Astrocyte (in vitro differentiated cells and primary cell): ENCODE data around the gene MYO1B. TPM values are rescaled to one million over a fixed set of nuclear protein-coding genes. Genes with fewer than 3 reads are reported as not detected.

Experiments
- DNase-seq: peaks from one replicate; pipeline ENCODE4 v3.0.0-alpha.2; 2010; ENCODE audit warnings: low read depth
- FAIRE-seq: peaks from 2 replicates; lab custom pipeline; 2011; peaks lifted over from hg19 to GRCh38; lab: Jason Lieb, UNC
- H2AFZ ChIP-seq: 2 replicates; pipeline ENCODE4 v1.6.0; 2012; ENCODE audit warnings: low read depth, low read length, inconsistent platforms
- H3K27ac ChIP-seq: 2 replicates; pipeline ENCODE4 v1.5.1; 2011; ENCODE audit warnings: low read depth, low read length, inconsistent platforms
- H3K27me3 ChIP-seq: 2 replicates; pipeline ENCODE4 v1.6.0; 2011; ENCODE audit warnings: low read length, inconsistent platforms; ENCODE audit not compliant: insufficient read depth
- H3K36me3 ChIP-seq: 2 replicates; pipeline ENCODE4 v1.5.1; 2011; ENCODE audit warnings: low read length, inconsistent platforms; ENCODE audit not compliant: insufficient read depth
- H3K4me1 ChIP-seq: 2 replicates; pipeline ENCODE4 v1.5.1; 2011; ENCODE audit warnings: low read length, inconsistent platforms; ENCODE audit not compliant: insufficient read depth
- H3K4me2 ChIP-seq: 2 replicates; pipeline ENCODE4 v1.6.0; 2012; ENCODE audit warnings: low read length, inconsistent platforms
- H3K4me3 ChIP-seq: 2 replicates; pipeline ENCODE4 v1.5.1; 2011; ENCODE audit warnings: low read depth, mild to moderate bottlenecking, low read length, inconsistent platforms; ENCODE audit not compliant: insufficient read depth
- H3K79me2 ChIP-seq: 2 replicates; pipeline ENCODE4 v1.6.0; 2012; ENCODE audit warnings: mild to moderate bottlenecking, low read length, inconsistent platforms; ENCODE audit not compliant: insufficient read depth
- H3K9ac ChIP-seq: 2 replicates; pipeline ENCODE4 v1.6.0; 2012; ENCODE audit warnings: mild to moderate bottlenecking, low read length, inconsistent platforms
- H3K9me3 ChIP-seq: 2 replicates; pipeline ENCODE4 v1.5.1; 2012; ENCODE audit warnings: low read depth, mild to moderate bottlenecking, low read length, inconsistent platforms; ENCODE audit not compliant: insufficient read depth
- H4K20me1 ChIP-seq: 2 replicates; pipeline ENCODE4 v1.6.0; 2012; ENCODE audit warnings: low read length, inconsistent platforms; ENCODE audit not compliant: insufficient read depth
- H3K27ac Mint-ChIP-seq: one replicate; pipeline ENCODE4 v1.8.0; 2021; ENCODE audit warnings: mild to moderate bottlenecking, mixed read lengths; ENCODE audit not compliant: unreplicated experiment
- H3K27me3 Mint-ChIP-seq: one replicate; pipeline ENCODE4 v1.8.0; 2021; ENCODE audit warnings: low read depth, mixed read lengths; ENCODE audit not compliant: unreplicated experiment
- H3K36me3 Mint-ChIP-seq: one replicate; pipeline ENCODE4 v1.8.0; 2021; ENCODE audit warnings: low read depth, mixed read lengths; ENCODE audit not compliant: unreplicated experiment
- H3K4me1 Mint-ChIP-seq: one replicate; pipeline ENCODE4 v1.8.0; 2021; ENCODE audit warnings: low read depth, mixed read lengths; ENCODE audit not compliant: unreplicated experiment
- H3K4me3 Mint-ChIP-seq: one replicate; pipeline ENCODE4 v1.8.0; 2021; ENCODE audit warnings: mild to moderate bottlenecking, moderate library complexity, mixed read lengths; ENCODE audit not compliant: unreplicated experiment
- H3K9me3 Mint-ChIP-seq: one replicate; pipeline ENCODE4 v1.8.0; 2021; ENCODE audit warnings: mild to moderate bottlenecking, mixed read lengths; ENCODE audit not compliant: unreplicated experiment
- EZH2 ChIP-seq: IDR thresholded peaks from 2 replicates; pipeline ENCODE4 v1.6.1; 2012; ENCODE audit warnings: mild to moderate bottlenecking, low read length, inconsistent platforms; ENCODE audit not compliant: insufficient read depth
- total RNA-seq: library from RNA; stranded (reverse); gene quantifications from 2 replicates; pipeline ENCODE4 v1.2.1, GENCODE V29; 2021
- TF ChIP-seq, protein P1 (sequence below): IDR thresholded peaks from 2 replicates; pipeline ENCODE4 v1.5.1; 2011; ENCODE audit warnings: low read depth, mild to moderate bottlenecking, inconsistent platforms, low read length, moderate library complexity; ENCODE audit not compliant: insufficient read depth

The MYO1B gene
- total RNA-seq, 1 donor from 2014 or later: 95.7 TPM

- Histone ChIP-seq H3K9ac (no peak overlapping the region), H3K79me2 (no peaks in the 10 kb centered on the region), H4K20me1 (no peaks in the 10 kb centered on the region), H3K4me1 (no peaks in the 10 kb centered on the region), H3K9me3 (no peaks in the 10 kb centered on the region), H3K4me3 (no peak overlapping the region), H3K27me3 (no peaks in the 10 kb centered on the region), H3K27ac (no peak overlapping the region), H3K36me3 (no peaks in the 10 kb centered on the region), H3K4me2 (no peak overlapping the region), H2AFZ (no peak overlapping the region)
- Mint-ChIP-seq H3K36me3 (no peaks in the 10 kb centered on the region), H3K9me3 (peaks cover 2% of the 10 kb centered on the region), H3K27me3 (no peaks in the 10 kb centered on the region), H3K4me3 (no peak overlapping the region), H3K4me1 (no peaks in the 10 kb centered on the region), H3K27ac (no peak overlapping the region)
- no peak for DNase-seq
- no peak for FAIRE-seq
- TF ChIP-seq EZH2: no peak
- TF ChIP-seq, protein P1, sequence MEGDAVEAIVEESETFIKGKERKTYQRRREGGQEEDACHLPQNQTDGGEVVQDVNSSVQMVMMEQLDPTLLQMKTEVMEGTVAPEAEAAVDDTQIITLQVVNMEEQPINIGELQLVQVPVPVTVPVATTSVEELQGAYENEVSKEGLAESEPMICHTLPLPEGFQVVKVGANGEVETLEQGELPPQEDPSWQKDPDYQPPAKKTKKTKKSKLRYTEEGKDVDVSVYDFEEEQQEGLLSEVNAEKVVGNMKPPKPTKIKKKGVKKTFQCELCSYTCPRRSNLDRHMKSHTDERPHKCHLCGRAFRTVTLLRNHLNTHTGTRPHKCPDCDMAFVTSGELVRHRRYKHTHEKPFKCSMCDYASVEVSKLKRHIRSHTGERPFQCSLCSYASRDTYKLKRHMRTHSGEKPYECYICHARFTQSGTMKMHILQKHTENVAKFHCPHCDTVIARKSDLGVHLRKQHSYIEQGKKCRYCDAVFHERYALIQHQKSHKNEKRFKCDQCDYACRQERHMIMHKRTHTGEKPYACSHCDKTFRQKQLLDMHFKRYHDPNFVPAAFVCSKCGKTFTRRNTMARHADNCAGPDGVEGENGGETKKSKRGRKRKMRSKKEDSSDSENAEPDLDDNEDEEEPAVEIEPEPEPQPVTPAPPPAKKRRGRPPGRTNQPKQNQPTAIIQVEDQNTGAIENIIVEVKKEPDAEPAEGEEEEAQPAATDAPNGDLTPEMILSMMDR: no peak
Measured at GRCh38 chr2:191446910-191447309, 201.7 kb downstream of the MYO1B start.

- Histone ChIP-seq H3K4me3 (no peak overlapping the region), H3K79me2 (no peaks in the 10 kb centered on the region), H4K20me1 (no peaks in the 10 kb centered on the region), H2AFZ (no peak overlapping the region), H3K4me2 (no peak overlapping the region), H3K9me3 (no peaks in the 10 kb centered on the region), H3K27ac (no peak overlapping the region), H3K9ac (no peak overlapping the region), H3K36me3 (no peaks in the 10 kb centered on the region), H3K27me3 (no peaks in the 10 kb centered on the region), H3K4me1 (no peaks in the 10 kb centered on the region)
- Mint-ChIP-seq H3K9me3 (peaks cover 4% of the 10 kb centered on the region), H3K4me1 (no peaks in the 10 kb centered on the region), H3K4me3 (no peak overlapping the region), H3K36me3 (no peaks in the 10 kb centered on the region), H3K27ac (no peak overlapping the region), H3K27me3 (no peaks in the 10 kb centered on the region)
- DNase-seq: no peak
- TF ChIP-seq, protein P1: no peak
- TF ChIP-seq EZH2: no peak
- no peak for FAIRE-seq
Measured at GRCh38 chr2:191451116-191451515, 205.9 kb downstream of the MYO1B start.

GRCh38 chr2:191452065-191452464 is 206.9 kb downstream of the MYO1B start:
- Mint-ChIP-seq H3K27ac (no peak overlapping the region), H3K27me3 (no peaks in the 10 kb centered on the region), H3K9me3 (peaks cover 4% of the 10 kb centered on the region), H3K36me3 (no peaks in the 10 kb centered on the region), H3K4me3 (no peak overlapping the region), H3K4me1 (no peaks in the 10 kb centered on the region)
- Histone ChIP-seq H2AFZ (no peak overlapping the region), H3K4me2 (no peak overlapping the region), H3K9ac (no peak overlapping the region), H3K79me2 (no peaks in the 10 kb centered on the region), H3K36me3 (no peaks in the 10 kb centered on the region), H3K27ac (no peak overlapping the region), H3K4me1 (no peaks in the 10 kb centered on the region), H3K4me3 (no peak overlapping the region), H3K27me3 (no peaks in the 10 kb centered on the region), H3K9me3 (no peaks in the 10 kb centered on the region), H4K20me1 (no peaks in the 10 kb centered on the region)
- TF ChIP-seq, protein P1: no peak
- TF ChIP-seq EZH2: no peak
- no peak for FAIRE-seq
- no peak for DNase-seq
